GM19455 (cell line): ENCODE results near the gene YAP1.
A peak's percentile ranks its signal among the peaks of the same experiment; 100 is the strongest.
"Not testable (repeated sequence)": the region's sequence is repeated elsewhere in the genome, so short reads cannot be mapped to it uniquely, and the experiment has no call there.

Experiments used
- ATAC-seq: cut with Tn5 transposase; IDR thresholded peaks from one replicate; pipeline ENCODE4 v1.9.1; 2021; ENCODE audit not compliant: unreplicated experiment

The YAP1 gene

GRCh38 chr11:102237096-102237735 lies 127.0 kb downstream of the YAP1 start:
- no peak for ATAC-seq

DNA sequence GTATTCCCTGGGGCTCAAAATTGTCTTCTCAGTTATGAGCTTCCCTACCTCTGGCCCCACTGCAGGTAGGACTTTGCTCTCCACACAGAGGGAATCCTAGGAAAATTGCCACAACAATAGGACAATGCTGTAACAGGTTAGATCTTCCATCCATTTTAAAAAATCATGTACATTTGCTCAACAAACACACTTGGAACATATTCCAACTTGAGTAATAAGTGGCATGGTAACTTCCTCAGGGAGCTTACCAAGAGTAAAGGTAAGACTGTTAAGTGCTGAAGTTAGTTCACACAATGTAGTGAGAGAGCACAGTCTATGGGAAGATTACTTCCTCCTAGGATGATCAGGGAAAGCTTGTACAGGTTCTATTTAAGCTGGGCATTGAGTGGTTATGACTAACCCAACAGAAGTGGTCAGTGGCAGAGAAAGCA lies 128.2 kb downstream of the YAP1 start:
- ATAC-seq = no peak

DNA sequence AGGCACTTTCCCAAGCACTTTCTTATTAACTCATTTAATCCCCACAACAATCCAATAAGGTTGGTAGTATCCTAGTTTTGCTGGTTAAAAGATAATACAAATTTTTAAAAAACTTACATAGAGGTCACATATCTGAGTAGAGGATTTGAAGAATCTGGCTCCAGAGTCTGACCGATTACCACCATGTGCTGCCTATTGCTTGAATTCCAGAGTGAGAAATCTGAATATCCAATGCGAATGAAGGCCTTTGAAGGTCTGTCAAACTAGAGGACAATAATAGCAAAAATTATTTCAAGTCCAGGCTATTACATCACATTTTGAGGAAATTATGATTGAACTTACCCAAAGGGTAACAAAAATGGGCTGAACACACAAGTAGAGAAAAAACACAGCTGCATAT lies 129.2 kb downstream of the YAP1 start:
- ATAC-seq = no peak

DNA sequence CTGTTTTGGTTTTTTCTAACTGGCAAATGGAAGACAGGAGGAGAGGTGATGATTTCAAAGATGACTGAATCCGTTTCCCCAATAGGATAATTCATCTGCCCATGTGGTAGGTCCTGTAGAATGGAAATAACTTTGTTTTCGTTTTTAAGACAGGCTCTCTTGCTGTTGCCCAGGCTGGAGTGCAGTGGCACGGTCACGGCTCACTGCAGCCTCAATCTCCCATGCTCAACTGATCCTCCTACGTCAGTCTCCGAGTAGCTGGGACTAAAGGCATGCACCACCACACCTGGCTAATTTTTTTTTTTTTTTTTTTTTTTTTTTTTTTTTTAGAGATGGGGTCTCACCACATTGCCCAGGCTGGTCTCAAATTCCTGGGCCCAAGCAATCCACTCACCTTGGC lies 129.7 kb downstream of the YAP1 start:
- ATAC-seq = no peak

DNA sequence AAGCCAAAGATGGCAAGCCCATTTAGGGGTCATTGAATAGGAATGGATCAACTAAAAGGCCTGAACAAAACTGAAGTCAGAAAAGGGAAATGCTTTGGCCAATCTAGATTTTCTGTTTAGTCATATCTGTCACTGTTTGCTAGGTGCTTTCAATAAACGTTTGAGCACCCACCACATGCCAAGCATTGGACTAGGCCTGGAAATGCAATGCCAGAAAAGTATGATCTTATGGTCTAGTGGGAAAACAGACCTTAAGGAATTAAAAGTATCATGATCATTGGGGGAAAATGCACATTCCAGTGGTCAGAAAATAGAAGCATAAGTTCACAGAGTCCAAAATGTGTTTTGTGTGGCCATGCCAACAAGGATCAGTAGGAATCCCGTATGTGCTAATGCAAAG lies 130.3 kb downstream of the YAP1 start:
- no peak for ATAC-seq

DNA sequence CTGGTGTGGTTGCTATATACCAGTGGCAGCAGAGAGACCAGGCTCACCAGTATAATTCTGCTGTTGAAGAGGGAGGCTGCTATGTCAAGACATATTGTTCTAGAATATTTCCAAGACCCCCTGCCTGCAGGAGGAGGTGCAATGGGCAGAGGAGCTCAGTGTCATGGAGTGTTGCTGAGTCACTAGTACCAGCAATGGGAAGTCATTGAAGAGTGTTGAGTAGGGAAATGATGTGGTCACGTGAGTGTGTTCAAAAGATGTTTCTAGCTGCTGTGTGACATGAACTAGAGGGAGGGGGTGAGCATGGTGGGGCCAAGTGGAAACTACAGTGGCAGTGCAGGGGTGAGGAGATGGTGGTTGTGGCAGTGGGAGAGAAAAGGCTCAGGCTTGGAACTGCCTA lies 130.8 kb downstream of the YAP1 start:
- no peak for ATAC-seq

GRCh38 chr11:102243399-102243884 lies 133.2 kb downstream of the YAP1 start:
- ATAC-seq = no peak

DNA sequence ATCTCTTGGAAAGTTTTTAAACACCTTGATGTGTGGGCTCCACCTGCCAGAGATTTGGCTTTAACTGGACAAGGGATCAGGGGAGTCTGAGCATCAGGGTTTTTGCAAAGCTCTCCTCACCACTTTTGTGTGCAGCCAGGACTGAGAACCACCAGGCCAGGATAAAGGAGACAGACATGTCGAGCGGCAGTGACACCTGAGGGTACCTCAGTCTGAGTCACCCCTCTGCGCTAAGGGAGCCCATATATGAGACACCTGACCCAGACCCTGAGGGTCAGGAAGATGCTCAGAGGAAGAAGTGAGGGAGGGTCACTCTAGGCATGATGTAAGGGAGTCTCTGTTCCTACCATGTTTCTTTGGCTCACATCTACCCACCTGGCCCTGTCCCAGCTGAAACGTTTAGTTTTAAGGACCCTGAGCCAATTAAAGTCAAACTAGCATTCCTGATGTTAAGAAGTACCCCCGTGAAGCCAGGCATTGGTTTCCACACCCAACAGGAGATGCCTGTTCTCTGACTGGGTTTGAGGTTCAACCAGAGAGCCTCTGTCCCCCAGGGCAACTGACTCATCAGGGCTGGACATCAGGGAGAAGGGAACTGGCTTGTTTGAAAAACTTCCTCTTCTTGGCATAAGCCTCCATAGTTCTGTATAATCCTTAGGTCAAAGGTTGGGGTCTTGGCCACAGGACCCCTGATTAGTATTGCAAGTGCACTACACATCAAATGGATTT lies 134.6 kb downstream of the YAP1 start:
- no peak for ATAC-seq

DNA sequence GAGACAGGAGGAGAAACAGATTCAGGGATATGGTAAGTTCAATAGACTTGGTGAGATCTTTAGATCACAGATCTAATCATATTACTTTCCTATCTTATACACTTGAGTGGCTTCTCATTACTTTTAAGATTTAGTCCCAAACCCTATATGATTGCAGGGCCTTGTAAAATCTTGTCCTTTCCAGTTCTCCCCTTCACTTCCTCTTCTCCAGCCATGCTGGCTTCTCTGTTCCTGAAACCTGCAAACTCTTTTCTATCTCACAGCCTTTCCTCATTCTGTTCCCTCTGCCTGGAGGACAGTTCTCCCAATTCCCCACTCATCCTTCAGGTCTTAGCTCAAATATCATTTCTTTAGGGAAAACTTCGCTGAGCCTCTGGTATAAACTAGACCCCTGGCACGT lies 141.2 kb downstream of the YAP1 start:
- ATAC-seq = no peak

DNA sequence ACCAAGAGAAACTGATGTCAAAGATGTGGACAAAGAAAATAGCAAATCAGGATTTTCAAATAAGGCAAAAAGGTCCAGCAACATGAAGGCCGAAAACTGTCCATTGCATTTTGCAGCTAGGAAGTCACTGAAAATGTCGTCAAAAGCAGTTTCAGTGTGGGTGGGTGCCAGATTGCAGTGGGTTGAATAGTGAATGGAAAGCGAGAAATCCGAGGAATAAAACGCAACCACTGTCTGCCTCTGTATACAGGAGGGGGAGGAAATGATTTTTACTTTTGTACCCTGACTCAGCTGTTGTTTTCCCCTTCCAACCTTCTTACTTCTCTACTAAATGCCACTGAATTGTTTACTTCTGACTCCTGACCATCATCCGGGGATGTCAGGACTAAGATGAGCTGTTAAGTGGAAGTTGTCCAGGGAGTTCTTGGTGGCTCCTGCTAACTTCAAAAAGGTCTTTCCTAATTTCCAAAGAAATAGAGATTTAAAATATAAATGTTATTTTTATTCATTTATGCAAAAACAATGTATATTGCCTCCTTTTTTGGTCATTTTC lies 142.2 kb downstream of the YAP1 start:
- no peak for ATAC-seq

DNA sequence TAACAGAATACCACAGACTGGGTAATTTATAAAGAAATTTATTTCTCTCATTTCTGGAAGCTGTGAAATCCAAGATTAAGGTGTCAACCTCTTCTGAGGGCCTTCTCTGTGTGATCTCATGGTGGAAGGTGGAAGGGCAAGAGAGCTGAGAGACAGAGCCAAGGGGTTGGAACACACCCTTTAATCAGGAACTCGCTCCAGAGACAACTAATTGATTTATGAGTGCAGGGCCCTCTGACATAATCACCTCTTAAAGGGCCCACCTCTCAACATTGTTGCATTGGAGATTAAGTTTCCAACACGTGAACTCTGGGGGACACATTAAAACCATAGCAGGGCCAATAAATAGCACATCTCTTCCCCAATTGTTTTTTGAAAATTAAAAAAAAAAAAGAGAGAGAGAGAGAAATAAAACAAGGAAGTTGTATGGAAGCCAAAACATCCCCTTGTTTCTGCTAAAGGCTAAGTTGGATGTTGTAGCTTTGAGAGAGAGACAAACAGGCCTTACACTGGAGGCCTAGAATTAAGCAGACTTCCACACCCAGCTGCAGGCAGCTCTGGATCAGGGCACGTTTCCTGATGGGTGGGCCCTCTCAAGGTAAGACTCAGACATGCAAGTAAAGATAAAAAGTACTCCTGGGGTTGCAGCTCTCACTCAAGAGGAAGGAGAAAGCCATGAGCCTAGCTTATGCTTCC lies 142.9 kb downstream of the YAP1 start:
- no peak for ATAC-seq

- no peak for ATAC-seq
These were observed 143.8 kb downstream of the YAP1 start for GRCh38 chr11:102254047-102254446.

- no peak for ATAC-seq
These were observed 146.0 kb downstream of the YAP1 start for GRCh38 chr11:102256251-102256650.

- no peak for ATAC-seq
These were observed 150.0 kb downstream of the YAP1 start for GRCh38 chr11:102260241-102260640.

DNA sequence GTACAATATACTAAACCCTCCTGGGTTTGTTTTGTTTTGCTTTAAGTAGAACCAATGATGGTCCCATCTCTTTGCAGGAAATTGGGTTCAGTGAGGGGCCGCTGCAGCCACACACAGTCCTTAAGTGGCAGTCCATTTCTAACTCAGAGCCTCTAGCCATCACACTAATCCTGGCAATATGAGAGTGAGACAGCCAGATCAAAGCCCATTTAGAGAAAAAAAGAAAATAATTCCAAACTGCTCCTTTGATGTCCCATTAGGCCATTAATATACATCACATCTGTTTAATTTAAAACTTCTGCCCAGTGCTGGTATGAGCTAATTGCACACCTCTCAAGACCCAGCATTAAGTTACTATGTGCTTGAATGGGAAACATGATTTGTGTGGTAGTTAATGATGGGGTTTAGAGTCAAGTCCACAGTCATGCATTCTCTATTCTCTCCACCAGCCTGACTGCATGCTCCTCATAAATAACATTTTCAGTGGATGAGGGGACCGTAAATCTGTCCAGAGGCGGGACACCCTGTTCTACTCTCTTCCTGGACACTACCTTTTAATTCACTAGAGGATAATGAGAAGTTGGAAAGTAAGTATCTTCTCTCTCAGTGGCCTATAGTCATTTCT lies 153.2 kb downstream of the YAP1 start:
- ATAC-seq = no peak

GRCh38 chr11:102264704-102265103 lies 154.5 kb downstream of the YAP1 start:
- not testable (repeated sequence) for ATAC-seq

DNA sequence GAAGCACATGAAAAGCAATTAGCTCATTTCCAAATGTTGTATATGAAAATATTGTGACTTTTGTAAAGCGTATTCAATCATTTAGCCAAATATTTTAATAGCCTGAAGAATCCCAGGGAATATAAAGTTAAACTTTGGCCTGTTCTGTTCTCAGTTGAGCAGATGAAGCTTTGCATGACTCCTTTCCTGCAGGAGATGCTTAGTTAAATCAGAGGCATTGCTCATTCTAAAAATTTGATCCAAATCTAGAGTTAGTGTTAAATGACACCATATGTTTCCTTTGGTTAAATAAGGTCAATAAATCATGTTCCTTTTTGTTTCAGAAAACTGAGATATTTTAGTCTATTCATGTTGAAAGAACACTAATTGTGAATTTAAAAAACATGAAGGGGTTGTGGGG lies 155.9 kb downstream of the YAP1 start:
- ATAC-seq = no peak

- ATAC-seq = no peak
These were observed 157.4 kb downstream of the YAP1 start for GRCh38 chr11:102267609-102268008.

- ATAC-seq = peak; percentile 59
These were observed 158.1 kb downstream of the YAP1 start for GRCh38 chr11:102268083-102268984.

- ATAC-seq = no peak
These were observed 158.8 kb downstream of the YAP1 start for GRCh38 chr11:102268985-102269470.
